Mesothelial cell of epicardium (in vitro differentiated cells): Measurements from ENCODE around the gene CUL9. TPM values are rescaled to one million over a fixed set of nuclear protein-coding genes. Genes with fewer than 3 reads are reported as not detected.

Source experiments
- DNase-seq, 2 experiments: peaks; one replicate each; pipeline ENCODE4 v3.0.0; 2021; ENCODE audit warnings: low spot score in 2 of 2; ENCODE audit not compliant: unreplicated experiment in 2 of 2
- H3K27ac Mint-ChIP-seq: 2 replicates; pipeline ENCODE4 v1.8.0; 2021; ENCODE audit warnings: mixed read lengths
- H3K27me3 Mint-ChIP-seq: 2 replicates; pipeline ENCODE4 v1.8.0; 2021; ENCODE audit warnings: low read depth, mixed read lengths
- H3K36me3 Mint-ChIP-seq: 2 replicates; pipeline ENCODE4 v1.8.0; 2021; ENCODE audit warnings: mixed read lengths
- H3K4me1 Mint-ChIP-seq: 2 replicates; pipeline ENCODE4 v1.8.0; 2021; ENCODE audit warnings: mixed read lengths
- H3K4me3 Mint-ChIP-seq: 2 replicates; pipeline ENCODE4 v1.8.0; 2021; ENCODE audit warnings: mild to moderate bottlenecking, moderate library complexity, mixed read lengths
- H3K9me3 Mint-ChIP-seq: 2 replicates; pipeline ENCODE4 v1.8.0; 2021; ENCODE audit warnings: mixed read lengths
- total RNA-seq: library from RNA; stranded (reverse); gene quantifications from 3 replicates; pipeline ENCODE4 v1.2.1, GENCODE V29; 2021
- TF ChIP-seq, protein P1 (sequence below): fragments of 200-600 bp; sonication (generic); IDR thresholded peaks from one replicate; pipeline ENCODE4 v1.5.0; 2021; ENCODE audit warnings: antibody characterized with exemption; ENCODE audit not compliant: unreplicated experiment

Gene CUL9
- total RNA-seq, 1 donor from 2014 or later, result 72.1 TPM

DNA sequence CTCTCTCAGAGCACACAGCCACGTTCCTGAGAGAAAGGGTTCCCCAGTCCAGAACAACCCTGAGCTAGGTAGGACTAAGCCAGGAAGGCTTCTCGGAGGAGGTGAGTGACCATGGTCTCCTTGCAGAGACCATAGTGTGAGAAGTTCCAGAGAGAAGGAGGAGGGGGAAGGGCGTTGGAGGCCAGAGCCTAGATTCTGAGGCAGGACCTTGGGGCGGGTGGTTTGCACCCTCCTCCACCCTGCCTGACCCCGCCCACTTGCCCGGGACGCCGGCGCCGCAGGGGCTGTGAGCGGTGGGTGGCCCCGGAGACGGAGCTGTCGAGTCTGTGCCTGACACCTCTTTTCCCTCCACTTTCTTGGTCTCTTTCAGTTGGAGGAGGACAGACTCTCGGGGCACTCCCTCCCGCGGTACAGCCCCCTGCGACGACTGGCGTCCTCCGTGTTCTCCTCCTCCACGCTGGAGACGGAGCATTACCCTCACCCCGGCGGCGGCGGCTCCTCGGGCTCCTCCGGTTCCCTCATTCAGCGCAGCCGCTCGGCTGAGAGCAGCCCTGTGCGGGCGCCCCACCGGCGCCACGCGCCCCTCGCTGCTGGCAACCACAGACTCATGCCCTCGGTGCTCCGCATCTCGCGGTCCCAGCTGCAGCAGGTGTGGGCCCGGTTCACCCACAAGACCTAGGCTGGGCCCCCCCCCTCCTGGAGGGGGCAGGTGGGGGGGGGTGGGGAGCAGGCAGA lies 87.4 kb downstream of the CUL9 start:
- Mint-ChIP-seq H3K27ac (no peak overlapping the region), H3K4me3 (peak overlapping the region; percentile 26), H3K9me3 (no peaks in the 10 kb centered on the region), H3K27me3 (peaks cover 35% of the 10 kb centered on the region), H3K4me1 (peaks cover 40% of the 10 kb centered on the region), H3K36me3 (no peaks in the 10 kb centered on the region)
- peak in 1 of 2 experiments; percentile 59 for DNase-seq
- TF ChIP-seq, protein P1, sequence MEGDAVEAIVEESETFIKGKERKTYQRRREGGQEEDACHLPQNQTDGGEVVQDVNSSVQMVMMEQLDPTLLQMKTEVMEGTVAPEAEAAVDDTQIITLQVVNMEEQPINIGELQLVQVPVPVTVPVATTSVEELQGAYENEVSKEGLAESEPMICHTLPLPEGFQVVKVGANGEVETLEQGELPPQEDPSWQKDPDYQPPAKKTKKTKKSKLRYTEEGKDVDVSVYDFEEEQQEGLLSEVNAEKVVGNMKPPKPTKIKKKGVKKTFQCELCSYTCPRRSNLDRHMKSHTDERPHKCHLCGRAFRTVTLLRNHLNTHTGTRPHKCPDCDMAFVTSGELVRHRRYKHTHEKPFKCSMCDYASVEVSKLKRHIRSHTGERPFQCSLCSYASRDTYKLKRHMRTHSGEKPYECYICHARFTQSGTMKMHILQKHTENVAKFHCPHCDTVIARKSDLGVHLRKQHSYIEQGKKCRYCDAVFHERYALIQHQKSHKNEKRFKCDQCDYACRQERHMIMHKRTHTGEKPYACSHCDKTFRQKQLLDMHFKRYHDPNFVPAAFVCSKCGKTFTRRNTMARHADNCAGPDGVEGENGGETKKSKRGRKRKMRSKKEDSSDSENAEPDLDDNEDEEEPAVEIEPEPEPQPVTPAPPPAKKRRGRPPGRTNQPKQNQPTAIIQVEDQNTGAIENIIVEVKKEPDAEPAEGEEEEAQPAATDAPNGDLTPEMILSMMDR, result no peak

DNA sequence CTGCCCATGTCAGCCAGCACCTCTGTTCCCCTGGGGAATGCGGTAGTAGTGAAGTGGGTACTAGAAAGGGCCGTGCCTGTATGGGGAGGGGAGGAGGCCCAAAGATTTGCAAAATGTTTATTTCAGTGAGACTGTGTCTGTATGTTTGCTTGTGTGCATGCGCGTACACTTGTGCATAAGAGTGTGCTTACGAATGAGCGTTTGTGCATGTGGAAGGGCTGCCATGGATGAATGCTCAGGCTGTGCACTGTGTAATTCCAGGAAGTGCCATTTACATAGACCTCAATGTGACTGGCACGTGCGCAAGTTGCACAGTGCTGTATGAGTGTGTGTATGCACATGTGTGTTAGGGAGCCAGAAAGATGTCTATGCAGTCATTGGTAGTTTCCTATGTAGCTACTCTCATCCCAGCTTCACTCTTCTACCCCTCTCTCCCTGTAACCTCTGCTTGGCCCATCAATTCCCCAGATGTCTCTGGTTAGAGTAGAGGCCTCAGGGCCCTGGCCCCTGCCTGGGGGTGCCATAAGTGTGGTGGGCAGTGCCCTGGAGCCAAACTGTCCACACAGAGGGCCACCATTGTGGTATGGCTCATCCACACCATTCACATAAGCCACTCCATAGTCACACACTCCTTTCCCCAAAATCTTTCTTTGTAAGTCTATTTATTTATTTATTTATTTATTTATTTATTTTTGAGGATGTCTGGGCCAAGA lies 89.3 kb downstream of the CUL9 start:
- H3K4me1 Mint-ChIP-seq, result peaks cover 47% of the 10 kb centered on the region
- TF ChIP-seq, protein P1, result no peak
- DNase-seq, result no peak
- no peak overlapping the region for H3K27ac Mint-ChIP-seq
- peaks cover 52% of the 10 kb centered on the region for H3K27me3 Mint-ChIP-seq
- no peaks in the 10 kb centered on the region for H3K36me3 Mint-ChIP-seq
- no peak overlapping the region for H3K4me3 Mint-ChIP-seq
- H3K9me3 Mint-ChIP-seq, result no peaks in the 10 kb centered on the region

DNA sequence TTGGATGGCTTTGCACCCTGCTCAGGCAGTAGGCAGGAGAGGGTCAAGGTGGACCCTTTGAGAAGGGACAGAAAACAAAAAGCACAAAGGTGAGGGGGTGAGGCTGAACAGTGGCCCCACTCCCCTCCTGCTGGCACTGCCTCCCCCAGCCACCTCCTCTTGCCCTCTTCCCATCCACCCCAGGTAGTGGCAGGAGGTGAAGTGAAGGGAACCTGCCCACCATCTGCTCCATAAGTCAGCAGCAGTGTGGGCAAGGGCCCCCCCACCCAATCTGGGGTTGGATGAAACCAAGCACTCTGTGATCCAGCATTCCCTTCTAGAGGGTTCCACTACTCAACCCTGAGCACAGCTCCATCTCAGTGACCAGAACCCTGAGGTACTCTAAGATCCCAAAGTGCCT lies 89.9 kb downstream of the CUL9 start:
- H3K4me1 Mint-ChIP-seq, result peaks cover 47% of the 10 kb centered on the region
- TF ChIP-seq, protein P1, result no peak
- no peak overlapping the region for H3K27ac Mint-ChIP-seq
- no peak overlapping the region for H3K4me3 Mint-ChIP-seq
- peaks cover 57% of the 10 kb centered on the region for H3K27me3 Mint-ChIP-seq
- DNase-seq, result no peak
- no peaks in the 10 kb centered on the region for H3K9me3 Mint-ChIP-seq
- no peaks in the 10 kb centered on the region for H3K36me3 Mint-ChIP-seq

DNA sequence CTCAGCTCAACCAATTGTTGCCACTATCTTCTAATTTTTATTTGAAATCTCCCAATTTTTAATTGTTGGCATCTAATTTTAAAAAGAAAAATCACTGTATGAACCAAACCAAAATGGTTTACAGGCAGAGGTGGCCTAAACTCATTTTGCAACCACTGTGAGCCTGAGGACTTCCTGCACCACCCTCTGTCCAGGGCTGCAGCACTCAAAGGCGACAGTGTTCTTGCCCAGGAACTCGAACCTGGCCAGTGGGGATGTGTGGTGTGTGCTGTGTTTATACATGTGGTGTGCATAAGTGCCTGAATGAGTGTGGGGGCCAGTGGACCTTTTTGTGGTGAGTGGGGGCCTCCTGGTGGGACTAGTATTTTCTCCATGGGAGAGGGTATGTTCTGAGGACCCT lies 91.7 kb downstream of the CUL9 start:
- DNase-seq, result no peak
- no peaks in the 10 kb centered on the region for H3K9me3 Mint-ChIP-seq
- no peaks in the 10 kb centered on the region for H3K36me3 Mint-ChIP-seq
- H3K27me3 Mint-ChIP-seq, result peaks cover 64% of the 10 kb centered on the region
- H3K4me3 Mint-ChIP-seq, result peak overlapping the region; percentile 29
- H3K4me1 Mint-ChIP-seq, result peaks cover 47% of the 10 kb centered on the region
- TF ChIP-seq, protein P1, result no peak
- H3K27ac Mint-ChIP-seq, result no peak overlapping the region

Other genes with a start within 250 kb of the CUL9 start
- gene GNMT, start 221.4 kb upstream of the CUL9 start, total RNA-seq, result 1.2 to 1.7 TPM (median 1.4 TPM) in 3 replicates
- gene PEX6, start 203.0 kb upstream of the CUL9 start, total RNA-seq, result 31.2 to 32.9 TPM (median 32.3 TPM) in 3 replicates
- 45.1 to 46.3 TPM (median 46.2 TPM) in 3 replicates for gene PPP2R5D, start 197.6 kb upstream of the CUL9 start, total RNA-seq
- gene MEA1, start 168.2 kb upstream of the CUL9 start, total RNA-seq, result 56.3 to 64.2 TPM (median 60.1 TPM) in 3 replicates
- 88.3 to 97.3 TPM (median 95.1 TPM) in 3 replicates for gene KLHDC3, start 167.9 kb upstream of the CUL9 start, total RNA-seq
- gene RRP36, start 160.6 kb upstream of the CUL9 start, total RNA-seq, result 44.2 to 45.9 TPM (median 45.1 TPM) in 3 replicates
- gene CUL7, start 128.3 kb upstream of the CUL9 start, total RNA-seq, result 88.0 to 90.9 TPM (median 90.6 TPM) in 3 replicates
- 50.5 to 55.5 TPM (median 54.9 TPM) in 3 replicates for gene MRPL2, start 122.8 kb upstream of the CUL9 start, total RNA-seq
- 61.9 to 69.2 TPM (median 69.0 TPM) in 3 replicates for gene KLC4, start 122.6 kb upstream of the CUL9 start, total RNA-seq
- gene PTK7, start 105.9 kb upstream of the CUL9 start, total RNA-seq, result 303 to 313 TPM (median 308 TPM) in 3 replicates
- 52.0 to 52.8 TPM (median 52.2 TPM) in 3 replicates for gene SRF, start 10.9 kb upstream of the CUL9 start, total RNA-seq
- 49.0 to 52.3 TPM (median 49.4 TPM) in 3 replicates for gene DNPH1, start 47.3 kb downstream of the CUL9 start, total RNA-seq
- gene TTBK1, start 61.3 kb downstream of the CUL9 start, total RNA-seq, result 0.29 to 0.34 TPM (median 0.29 TPM) in 3 replicates
- not detected in 3 replicates for gene SLC22A7, start 116.1 kb downstream of the CUL9 start, total RNA-seq
- 2.2 to 3.4 TPM (median 2.9 TPM) in 3 replicates for gene CRIP3, start 126.6 kb downstream of the CUL9 start, total RNA-seq
- 26.9 to 29.0 TPM (median 28.1 TPM) in 3 replicates for gene ZNF318, start 187.5 kb downstream of the CUL9 start, total RNA-seq
- gene ABCC10, start 245.3 kb downstream of the CUL9 start, total RNA-seq, result 55.8 to 60.2 TPM (median 60.1 TPM) in 3 replicates